GM12891 (cell line): Measurements from ENCODE around the gene BPIFA1.

Experiments used
- PAX5 ChIP-seq: IDR thresholded peaks from 2 replicates; pipeline ENCODE4 v1.6.1; 2011; ENCODE audit warnings: low read length, moderate library complexity, mild to moderate bottlenecking; ENCODE audit not compliant: insufficient read depth, severe bottlenecking
- POLR2A ChIP-seq: IDR thresholded peaks from 2 replicates; pipeline ENCODE4 v1.6.1; 2011; ENCODE audit warnings: low read depth, low read length, control low read depth
- POLR2AphosphoS5 ChIP-seq: IDR thresholded peaks from 2 replicates; pipeline ENCODE4 v1.6.1; 2011; ENCODE audit warnings: low read depth, low read length, control low read depth
- POU2F2 ChIP-seq: IDR thresholded peaks from 2 replicates; pipeline ENCODE4 v1.6.1; 2011; ENCODE audit warnings: low read depth, mild to moderate bottlenecking, control low read depth, low read length, moderate library complexity
- SPI1 ChIP-seq: IDR thresholded peaks from 2 replicates; pipeline ENCODE4 v1.6.1; 2011; ENCODE audit warnings: low read depth, low read length, control low read depth
- TAF1 ChIP-seq: IDR thresholded peaks from 2 replicates; pipeline ENCODE4 v1.6.1; 2011; ENCODE audit warnings: low read depth, low read length, control low read depth

DNA sequence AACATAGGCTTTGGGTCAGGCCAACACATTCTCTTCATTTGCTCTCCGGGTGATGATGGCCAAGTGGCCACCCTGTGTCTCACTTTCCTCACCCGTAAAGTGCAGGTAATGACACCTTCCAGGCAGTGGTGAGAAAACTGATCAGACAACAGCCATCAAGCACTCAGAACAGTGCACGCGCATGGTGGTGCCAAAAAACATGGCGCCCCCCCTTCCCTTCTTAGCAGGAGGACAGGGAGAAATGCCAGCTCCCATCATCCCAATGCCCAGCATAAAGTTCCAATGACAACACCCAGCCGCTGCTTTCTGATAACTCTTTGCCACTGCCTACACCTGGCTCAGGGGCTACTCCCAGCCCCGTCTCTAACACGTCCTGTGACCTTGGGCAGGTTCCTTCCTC is 55.6 kb downstream of the BPIFA1 start:
- TF ChIP-seq POLR2A (no peak), TAF1 (no peak), POLR2AphosphoS5 (no peak), SPI1 (no peak), PAX5 (no peak), POU2F2 (no peak)
